Stimulated activated CD8-positive, alpha-beta memory T cell treated with anti-CD3 and anti-CD28 coated beads, Interleukin-15, amount 100 ng/mL, for 4 hours (primary cell): ENCODE results near the gene LPAR1.
"Not testable (repeated sequence)": the region's sequence is repeated elsewhere in the genome, so short reads cannot be mapped to it uniquely, and the experiment has no call there.

ENCODE experiments used
- DNase-seq, 2 donors: peaks; one replicate each; pipeline ENCODE4 v3.0.0-alpha.2; 2020; ENCODE audit warnings: low read depth in 2 of 2

The LPAR1 gene

GRCh38 chr9:110874963-110875674, 163.2 kb downstream of the LPAR1 start:
- no peak for DNase-seq

GRCh38 chr9:110872920-110873319, 165.3 kb downstream of the LPAR1 start:
- DNase-seq, result no peak

GRCh38 chr9:110871736-110872135, 166.5 kb downstream of the LPAR1 start:
- no peak for DNase-seq

GRCh38 chr9:110869931-110870330, 168.3 kb downstream of the LPAR1 start:
- no peak for DNase-seq

- no peak for DNase-seq
Measured at GRCh38 chr9:110864011-110864410, 174.3 kb downstream of the LPAR1 start.

- DNase-seq, result not testable (repeated sequence)
Measured at GRCh38 chr9:110861370-110862110, 176.7 kb downstream of the LPAR1 start.

GRCh38 chr9:110856772-110857171, 181.5 kb downstream of the LPAR1 start:
- DNase-seq, result no peak

- no peak for DNase-seq
Measured at GRCh38 chr9:110850401-110851135, 187.7 kb downstream of the LPAR1 start.

- DNase-seq, result no peak
Measured at GRCh38 chr9:110847671-110848070, 190.6 kb downstream of the LPAR1 start.

GRCh38 chr9:110846215-110846614, 192.1 kb downstream of the LPAR1 start:
- DNase-seq, result no peak

- DNase-seq, result no peak
Measured at GRCh38 chr9:110844121-110844520, 194.1 kb downstream of the LPAR1 start.

- no peak for DNase-seq
Measured at GRCh38 chr9:110842986-110843385, 195.3 kb downstream of the LPAR1 start.

- no peak for DNase-seq
Measured at GRCh38 chr9:110842169-110842568, 196.1 kb downstream of the LPAR1 start.

- no peak for DNase-seq
Measured at GRCh38 chr9:110837401-110838005, 200.8 kb downstream of the LPAR1 start.

GRCh38 chr9:110835859-110836271, 202.4 kb downstream of the LPAR1 start:
- no peak for DNase-seq

- no peak for DNase-seq
Measured at GRCh38 chr9:110835404-110835803, 202.9 kb downstream of the LPAR1 start.

GRCh38 chr9:110832926-110833325, 205.3 kb downstream of the LPAR1 start:
- no peak for DNase-seq

- no peak for DNase-seq
Measured at GRCh38 chr9:110830495-110830894, 207.8 kb downstream of the LPAR1 start.

GRCh38 chr9:110828264-110828663, 210.0 kb downstream of the LPAR1 start:
- DNase-seq, result no peak

GRCh38 chr9:110826400-110826799, 211.9 kb downstream of the LPAR1 start:
- DNase-seq, result not testable (repeated sequence)

GRCh38 chr9:110825950-110826349, 212.3 kb downstream of the LPAR1 start:
- DNase-seq, result no peak

- DNase-seq, result not testable (repeated sequence)
Measured at GRCh38 chr9:110825129-110825528, 213.1 kb downstream of the LPAR1 start.
